HG03025 (cell line): ENCODE results near the gene OSCP1.

Experiments
- ATAC-seq: cut with Tn5 transposase; IDR thresholded peaks from one replicate; pipeline ENCODE4 v1.9.1; 2021; ENCODE audit warnings: mild to moderate bottlenecking, moderate library complexity; ENCODE audit not compliant: unreplicated experiment, low FRiP score

Gene OSCP1

DNA sequence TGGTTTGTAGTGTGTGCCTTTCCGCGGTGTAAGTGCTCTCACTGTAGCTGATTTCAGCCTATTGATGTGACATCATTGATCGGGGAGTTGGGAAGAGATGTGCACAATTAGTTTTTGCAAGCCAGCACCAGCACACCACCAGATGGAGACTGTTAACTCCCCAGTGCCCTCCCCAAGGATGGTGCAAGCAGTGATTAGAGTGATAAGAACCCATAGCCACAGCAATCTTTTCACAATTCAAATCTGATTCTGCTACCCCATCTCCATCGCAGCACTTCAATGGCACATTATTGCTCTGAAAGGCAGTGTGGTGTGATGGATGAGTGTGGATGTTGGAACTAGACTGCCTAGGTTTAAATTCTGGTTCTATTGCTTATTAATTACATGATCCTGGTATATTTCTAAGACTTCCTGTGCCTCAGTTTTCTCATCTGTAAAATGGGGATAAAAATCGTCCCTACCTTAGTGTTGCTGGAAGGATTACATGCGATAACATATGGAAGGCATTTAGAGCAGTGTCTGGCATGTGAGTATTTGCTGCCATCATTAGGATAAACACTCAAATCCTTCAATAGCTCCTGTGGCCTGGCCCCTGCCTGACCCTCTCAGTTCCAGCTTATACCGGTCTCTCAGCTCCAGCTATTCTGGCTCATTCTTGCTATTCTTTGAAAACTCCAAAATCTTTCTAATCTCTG is 25.8 kb upstream of the OSCP1 start:
- no peak for ATAC-seq

DNA sequence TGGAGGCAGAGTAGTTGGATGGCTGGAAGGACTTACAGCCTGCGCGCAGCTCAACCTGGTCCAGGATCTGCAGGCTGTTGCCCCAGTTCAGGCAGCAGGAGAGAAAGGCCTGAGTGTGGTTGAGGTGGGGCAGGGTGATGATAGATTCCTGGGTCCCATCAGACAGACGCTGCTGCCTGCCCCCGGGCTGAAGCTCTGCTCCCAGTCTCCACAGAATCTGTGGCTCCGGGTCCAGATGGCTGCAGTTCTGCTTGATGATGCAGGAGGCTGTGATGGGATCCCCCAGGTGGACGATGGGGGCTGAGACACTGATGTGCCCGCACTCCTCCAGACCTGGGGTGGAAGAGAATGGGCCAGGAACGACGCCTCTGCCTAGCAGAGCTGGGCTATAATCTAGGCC is 25.1 kb upstream of the OSCP1 start:
- no peak for ATAC-seq

DNA sequence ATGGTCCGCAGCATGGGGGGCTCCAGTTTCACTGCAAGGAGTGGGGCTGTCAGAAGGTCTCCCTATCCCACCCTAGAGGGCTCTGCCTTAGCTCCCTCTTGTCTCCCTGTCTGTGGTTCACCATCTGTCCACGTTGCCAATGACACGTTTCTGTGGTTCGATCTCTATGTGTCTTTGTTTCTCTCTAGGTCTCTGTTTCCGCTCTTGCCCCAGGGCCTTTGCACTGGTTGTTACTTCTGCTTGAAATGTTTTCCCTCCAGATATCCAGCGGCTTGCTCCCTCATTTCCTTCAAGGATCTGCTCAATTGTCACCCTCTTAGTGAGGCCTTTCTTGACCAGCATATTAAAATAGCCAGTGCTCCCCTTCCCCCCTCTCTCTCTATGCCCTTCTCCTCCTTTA is 22.4 kb upstream of the OSCP1 start:
- ATAC-seq, result no peak

DNA sequence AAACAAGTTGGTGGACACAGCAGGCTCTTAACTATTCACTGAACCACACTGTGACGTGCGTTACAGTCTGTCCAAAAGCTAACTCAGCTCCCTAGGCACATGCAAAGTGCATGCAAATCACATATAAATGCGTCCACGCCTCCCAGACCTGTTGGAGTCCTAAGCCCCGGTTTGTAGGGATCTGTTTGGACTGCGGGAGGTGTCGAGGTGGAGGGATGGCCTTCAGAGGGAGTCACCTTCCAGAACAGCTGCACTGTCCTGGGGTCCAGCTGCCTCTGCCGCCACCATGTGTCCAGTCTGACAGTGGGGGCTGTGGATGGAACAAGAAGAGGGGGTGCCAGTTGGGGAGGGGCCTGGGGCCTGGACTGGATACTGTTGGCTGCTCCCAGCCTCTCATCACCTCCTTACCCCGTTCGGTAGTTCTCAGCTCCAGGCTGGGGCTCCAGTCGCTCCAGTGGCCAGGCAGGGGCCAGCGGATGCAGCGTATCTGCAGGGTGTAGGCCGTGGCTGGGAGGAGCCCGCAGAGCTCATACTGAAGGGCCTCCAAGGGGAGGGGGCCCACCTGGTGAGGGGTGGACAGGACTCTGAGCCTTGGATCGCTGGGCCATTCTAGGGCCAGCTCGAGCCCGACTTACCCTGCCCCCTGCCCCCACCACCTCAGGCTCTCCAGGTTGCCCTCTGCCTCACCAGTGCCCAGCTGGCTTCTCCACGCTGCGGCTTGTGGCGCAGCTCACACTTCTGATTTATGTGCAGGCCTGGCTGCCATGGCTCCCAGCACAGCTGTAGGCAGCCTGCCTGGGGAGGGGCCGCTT is 21.8 kb upstream of the OSCP1 start:
- no peak for ATAC-seq

DNA sequence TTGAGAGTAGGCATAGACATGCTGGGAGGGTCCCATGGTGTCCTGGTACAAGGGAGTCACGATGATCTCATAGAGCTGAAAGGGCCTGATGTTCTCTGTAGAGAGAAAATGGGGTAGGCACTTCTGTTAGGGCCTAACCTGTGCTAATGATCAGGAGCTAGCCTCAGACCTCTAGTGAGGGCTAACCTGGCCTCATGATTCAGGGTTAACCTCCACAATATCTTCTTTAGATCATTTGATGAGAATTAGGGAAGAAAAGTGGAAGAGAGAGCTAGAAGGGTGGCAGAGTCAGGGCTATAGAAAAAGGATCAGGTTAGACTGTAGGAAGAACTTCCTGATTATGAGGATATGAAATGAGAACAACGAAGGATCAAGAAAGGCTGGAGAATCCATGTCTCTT is 18.9 kb upstream of the OSCP1 start:
- no peak for ATAC-seq

DNA sequence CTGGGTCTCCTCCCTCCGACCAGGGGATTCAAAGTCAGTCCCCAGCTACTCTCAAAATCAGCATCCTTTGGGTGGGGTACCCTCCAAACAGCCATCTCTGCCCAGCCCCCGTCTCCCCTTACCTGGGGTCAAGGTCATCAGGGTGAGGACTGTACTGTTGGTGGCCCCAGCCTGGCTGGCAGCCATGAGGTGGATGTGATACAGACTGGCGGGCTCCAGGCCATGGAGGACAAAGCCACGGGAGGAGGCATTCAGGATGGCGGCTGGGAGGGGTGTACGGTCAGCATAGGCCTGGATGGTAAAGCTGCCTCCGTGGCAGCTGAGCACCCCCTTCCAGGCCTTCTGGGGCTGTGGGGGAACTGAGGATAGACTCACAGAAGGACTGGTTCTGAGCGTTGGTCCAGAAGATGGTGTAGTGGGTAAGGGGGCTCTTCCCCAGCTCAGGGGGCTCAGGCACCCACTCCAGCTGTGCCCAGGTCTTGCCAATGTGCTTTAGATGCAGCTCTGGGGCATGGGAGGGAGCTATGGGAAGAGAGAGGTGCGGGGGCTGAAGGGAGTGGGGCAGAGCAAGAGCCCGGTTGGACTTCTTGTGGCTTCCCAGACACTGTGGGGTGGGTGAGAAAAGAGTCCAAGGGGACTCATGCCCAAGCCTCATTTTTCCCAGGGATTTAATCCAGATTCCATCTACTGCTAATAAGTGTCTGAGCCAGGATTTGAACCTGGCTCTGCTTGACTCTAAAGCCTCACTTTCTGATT is 17.6 kb upstream of the OSCP1 start:
- no peak for ATAC-seq

DNA sequence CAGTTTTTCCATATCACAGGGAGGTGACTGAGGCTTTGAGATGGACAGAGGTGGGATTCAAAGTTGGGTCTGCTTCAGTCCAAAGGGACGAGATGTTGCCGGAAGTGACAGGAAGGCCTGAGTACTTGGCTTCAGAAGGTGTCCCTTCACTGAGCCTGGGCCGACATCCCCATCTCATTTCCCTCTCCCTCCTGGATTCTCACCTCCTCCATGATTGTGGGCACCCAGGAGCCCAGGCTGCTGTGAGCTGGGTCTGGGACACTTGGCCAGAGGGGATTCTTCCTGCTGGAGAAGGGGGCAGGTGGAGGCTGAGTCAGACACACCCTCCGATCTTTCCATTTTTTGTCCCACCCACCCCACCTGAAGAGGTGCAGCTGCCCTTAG is 16.8 kb upstream of the OSCP1 start:
- no peak for ATAC-seq

DNA sequence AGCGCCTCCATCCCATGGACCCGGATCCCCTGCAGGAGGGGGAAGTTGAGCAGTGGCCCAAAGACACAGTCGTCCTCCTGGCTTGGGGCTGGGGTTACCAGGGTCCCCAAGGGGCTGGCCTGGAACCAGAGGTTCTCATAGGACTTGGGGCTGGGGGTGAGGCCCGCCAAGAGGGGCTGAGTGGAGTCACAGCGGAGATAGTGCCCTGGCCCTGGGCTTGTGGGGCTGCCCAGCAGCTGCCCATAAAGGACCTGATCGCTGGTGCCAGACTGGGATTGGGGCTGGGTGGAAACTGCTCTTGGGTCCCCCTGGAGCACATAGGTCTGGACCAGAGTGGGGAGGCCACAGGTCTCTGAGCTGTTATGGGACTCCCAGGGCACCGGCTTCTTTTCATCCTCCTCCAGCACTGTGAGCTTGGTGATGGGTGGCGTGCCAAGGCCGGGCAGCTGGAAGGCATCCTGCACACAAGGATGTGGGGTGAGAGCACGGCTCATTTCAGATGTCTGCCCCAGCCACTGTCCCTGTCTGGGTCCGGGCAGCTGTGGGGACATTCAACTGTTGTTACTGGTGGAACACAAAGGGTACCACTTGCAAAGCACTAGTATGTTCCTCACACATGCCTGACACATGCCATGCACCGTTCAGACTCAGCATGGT is 16.2 kb upstream of the OSCP1 start:
- ATAC-seq, result no peak

DNA sequence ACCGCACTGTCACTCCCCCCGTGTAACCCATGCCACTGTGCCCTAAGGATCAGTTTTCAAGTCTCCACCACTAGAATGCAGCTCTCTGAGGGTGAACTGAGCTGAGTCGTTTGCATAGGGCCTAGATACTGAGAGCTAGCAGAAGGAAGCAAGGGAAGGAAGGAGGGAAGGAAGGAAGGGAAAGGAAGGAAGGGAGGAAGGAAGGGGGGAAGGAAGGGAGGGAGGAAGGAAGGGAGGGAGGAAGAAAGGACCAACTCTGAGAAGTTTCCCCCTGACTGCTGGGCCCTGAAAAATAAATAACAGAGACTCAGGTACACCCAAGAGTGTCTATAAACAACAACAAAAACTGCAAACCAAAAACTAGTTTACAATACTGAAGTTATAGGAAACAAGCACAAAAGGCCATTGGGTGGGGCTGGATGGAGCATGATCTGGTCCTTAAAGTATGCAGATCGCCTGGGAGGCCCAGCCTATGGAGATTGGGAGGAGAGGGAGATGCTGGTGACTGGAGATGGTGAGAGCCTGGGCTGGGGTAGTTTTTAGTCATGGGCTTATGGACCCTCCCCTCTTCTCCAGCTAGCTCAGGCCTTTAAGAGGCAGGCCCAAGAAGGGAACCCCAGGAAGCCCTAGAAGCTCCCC is 15.6 kb upstream of the OSCP1 start:
- ATAC-seq, result no peak

DNA sequence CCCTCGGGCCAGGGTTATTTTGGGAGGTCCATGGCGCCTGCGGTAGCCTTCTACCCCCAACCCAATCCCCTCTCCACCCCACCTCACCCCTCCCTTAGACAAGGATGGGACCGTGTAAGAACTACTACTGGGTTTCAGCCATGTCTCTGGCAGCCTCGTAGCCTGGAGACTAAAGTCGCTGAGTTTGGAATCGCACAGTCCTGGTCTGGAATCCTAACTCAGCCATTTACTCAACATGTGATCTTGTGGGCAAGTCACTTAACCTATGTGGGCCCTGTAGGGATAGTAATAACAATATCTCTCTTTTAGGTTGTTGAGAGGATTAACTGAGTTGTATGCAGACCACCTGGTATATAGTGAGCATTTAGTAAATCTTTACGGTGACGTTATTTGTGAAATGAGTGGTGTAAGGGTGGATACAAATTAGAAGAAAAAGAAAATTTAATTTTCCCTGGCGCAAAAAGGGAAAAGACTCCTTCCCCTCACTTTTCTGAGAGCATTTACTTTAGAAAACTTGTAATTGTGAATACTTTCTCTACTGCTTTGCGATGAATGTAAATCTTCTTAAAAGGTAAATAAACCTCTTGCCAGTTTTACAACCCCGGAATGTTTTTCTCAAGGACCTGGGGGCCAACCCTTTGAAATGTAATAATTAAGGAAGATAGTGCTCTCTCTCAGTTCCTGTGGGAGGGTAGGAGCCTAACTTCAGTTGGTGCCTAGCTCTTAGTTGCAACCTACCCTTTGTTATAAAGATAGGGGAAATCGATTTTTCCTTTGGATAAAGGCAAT is 14.5 kb upstream of the OSCP1 start:
- peak; percentile 22 for ATAC-seq

DNA sequence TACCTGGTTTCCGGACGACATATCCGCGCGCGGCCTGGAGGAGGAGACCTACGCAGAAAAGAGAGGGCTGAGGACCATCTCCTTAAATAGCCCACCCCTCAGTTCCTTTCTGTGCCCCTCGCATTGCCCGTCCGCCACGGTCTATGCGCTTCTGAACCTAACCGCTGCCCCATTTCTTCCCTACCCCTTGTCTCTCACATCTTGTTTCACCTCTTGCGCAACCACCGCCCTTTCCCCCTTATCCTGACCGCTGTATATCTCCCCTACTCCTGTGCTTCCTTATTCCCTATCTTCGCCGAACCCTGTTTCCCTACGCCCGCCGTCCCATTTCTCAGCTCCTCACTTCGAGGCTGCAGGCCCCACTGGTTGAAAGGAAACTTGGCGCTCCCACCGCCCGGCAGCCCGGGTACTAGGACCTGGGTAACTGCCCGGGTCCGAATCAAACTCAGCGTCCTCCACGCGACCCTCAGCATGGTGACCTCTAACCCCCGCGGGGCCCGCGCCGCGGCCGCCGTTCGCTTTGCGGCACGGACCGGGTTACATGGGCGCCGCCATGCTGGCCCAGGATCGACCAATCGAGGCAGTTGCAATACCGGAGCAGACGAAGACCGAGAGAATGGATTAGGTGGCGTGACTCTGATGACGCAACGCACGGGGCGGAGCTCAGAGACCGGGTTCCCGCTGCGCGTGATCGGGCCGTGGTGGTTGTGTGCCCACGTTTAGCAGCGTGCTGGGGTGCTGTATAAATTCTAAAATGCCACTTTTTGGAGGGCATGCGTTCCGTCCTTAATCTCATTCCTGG is 13.8 kb upstream of the OSCP1 start, which contains the start of gene MRPS15:
Gene MRPS15 (minus strand): TSS at position 582 of the 802 bp plus-strand sequence. CDS start 109 bp downstream, at position 473.
- ATAC-seq, result peak; percentile 74

DNA sequence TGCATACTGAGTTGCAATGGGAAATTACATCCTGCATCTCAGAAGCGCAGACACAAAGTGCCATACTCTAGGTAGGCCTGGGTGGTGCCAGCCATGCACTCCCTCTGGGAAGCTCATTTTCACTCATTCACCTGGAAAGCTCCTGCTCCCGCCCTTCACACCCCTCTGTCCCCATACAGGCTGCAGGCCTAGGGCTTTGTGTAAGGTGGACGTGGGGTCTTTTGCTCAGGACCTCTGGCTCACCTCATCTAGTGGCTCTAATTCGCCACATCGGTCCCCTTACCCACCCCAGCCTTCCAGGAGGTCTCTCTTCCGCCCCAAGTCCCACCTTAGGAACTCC is 13.2 kb upstream of the OSCP1 start:
- ATAC-seq, result no peak

DNA sequence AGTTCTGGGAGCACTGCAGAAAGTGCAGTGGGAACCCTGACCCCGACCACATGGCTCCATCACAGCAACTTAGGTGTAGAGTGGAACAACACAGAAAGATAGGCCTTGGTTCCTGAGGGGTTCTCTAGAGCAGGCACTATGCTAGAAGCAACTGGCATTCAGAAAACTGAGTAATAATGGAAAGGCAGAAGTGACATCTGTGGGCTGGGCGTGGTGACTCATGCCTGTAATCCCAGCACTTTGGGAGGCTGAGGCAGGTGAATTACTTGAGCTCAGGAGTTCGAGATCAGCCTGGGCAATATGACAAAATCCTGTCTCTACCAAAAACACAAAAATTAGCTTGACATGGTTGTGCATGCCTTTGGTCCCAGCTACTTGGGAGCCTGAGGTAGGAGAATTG is 8.7 kb upstream of the OSCP1 start:
- no peak for ATAC-seq

DNA sequence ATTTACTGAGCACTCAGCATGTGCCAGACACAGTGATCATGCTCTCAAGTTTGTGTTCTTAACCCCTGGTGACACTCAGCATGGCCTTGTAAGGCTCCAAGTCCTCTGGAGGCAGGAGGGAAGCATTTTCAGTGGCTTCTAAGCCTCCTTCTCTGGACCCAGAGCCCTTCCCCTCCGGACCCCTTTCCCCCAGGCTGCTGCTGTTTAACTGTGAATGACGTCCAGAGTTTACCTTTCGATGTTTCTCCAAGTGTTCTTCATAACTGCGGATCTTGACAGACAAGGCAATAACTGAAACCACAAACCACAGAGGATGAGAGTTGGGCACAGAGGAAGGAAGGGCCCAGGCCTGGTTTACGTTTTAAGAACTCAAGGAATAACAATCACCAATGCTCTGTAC is 7.4 kb upstream of the OSCP1 start:
- no peak for ATAC-seq

DNA sequence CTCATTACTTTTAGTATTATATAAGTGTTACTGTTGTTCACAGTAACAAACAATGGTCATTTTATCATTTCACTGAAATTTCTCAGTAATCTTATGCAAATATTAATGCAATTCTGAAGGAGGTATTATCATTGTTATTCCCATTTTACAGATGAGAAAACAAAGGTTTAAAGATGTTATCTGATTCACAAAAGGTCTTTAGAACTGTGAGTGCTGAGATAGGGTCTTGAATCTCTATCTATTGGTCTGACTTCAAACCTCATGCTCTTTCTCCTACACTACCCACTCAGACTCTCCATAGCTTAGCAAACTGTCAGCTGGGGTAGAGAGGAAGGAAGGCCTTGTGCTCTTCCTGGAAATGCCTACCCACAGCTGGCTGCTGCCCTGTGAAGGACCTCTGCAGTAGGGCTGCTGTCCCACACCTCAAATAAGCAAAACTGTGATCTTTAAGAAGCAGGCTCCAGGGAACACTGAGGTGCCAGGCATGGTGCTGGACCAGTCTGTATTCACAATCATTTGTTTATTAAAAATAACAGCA is 6.2 kb upstream of the OSCP1 start:
- ATAC-seq, result no peak

DNA sequence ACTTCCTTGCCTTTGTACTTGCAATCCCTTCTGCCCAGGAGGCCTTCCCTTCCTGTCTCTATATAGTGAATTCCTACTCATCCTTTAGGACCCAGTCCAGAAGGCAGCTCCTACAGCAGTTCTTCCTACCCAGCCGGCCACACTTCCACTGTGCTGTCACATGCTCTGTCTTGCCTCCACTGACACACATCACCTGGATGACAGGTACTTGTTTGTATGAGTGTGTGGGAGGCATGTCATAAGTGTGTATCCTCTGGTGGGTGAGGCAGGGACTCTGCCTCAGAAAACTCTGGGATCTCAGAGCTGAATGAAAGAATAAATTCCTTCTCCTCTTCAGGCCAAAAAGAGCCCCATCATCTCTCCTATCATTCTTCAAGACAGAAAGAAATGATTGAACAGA is 5.1 kb upstream of the OSCP1 start:
- no peak for ATAC-seq

DNA sequence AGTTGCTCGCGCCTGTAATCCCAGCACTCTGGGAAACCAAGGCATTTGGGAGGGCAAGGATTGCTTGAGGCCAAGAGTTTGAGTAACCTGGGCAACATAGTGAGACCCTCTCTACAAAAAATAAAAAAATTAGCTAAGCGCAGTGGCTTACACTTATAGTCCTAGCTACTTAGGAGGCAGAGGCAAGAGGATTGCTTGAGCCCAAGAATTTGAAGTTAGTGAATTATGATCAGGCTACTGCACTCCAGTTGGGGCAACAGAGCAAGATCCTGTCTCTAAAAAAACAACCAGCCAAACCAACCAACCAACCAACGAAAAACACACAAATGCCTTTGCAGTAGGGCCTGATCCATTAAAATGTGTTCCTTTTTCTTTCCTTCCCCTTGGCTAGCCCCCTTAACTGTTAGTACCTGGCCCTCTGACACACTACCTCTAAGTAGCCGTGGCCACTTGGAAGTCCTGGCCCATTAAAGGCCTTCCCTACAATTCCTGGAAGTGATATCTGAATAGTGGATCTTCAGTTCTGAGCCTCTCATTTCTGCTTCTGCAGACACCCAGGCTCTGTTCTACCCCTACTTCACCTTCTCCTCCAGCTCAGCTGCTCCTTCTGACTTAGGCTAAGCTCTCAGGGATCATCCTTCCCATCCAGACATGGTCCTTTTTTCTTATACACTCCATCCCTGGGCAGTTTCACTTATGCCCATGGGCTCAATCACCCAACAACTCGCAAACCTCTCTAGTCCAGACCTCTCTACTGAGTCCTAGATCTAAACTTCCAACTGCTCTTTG is 3.5 kb upstream of the OSCP1 start:
- no peak for ATAC-seq

DNA sequence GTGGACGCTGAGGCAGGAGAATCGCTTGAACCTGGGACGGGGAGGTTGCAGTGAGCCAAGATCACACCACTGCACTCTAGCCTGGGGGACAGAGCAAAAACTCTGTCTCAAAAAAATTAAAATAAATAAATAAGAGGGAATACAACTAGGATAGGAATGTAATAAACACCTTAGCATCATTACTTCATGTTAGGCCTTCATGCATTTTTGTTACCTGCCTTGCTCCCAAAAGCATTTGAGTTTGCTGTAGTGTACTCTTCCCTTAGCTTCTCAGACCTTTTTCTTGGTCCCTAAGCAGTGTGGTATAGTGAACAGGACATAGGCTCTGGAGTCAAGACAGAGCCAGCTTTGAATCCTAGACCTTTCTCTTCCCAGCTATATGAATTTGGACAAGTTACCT is 2.8 kb upstream of the OSCP1 start:
- no peak for ATAC-seq
